OCI-LY3 (cell line): ENCODE results near the gene SHC2.
"Not testable (repeated sequence)": the region's sequence is repeated elsewhere in the genome, so short reads cannot be mapped to it uniquely, and the experiment has no call there.

Experiments
- H2AFZ ChIP-seq: fragments of 200-600, 300-600 bp; shearing (Covaris generic); 2 replicates; pipeline ENCODE4 v1.6.0; 2014; ENCODE audit warnings: antibody characterized with exemption, low read depth, low read length
- H3K27ac ChIP-seq: fragments of 200-600, 300-600 bp; sonication (generic); 2 replicates; pipeline ENCODE4 v1.5.1; 2014; ENCODE audit warnings: mild to moderate bottlenecking, low read length, moderate library complexity, mixed read lengths
- H3K27me3 ChIP-seq: fragments of 200-600, 300-600 bp; sonication (generic); 2 replicates; pipeline ENCODE4 v1.6.1; 2014; ENCODE audit warnings: low read depth, low read length, mixed read lengths
- H3K36me3 ChIP-seq: fragments of 200-600, 300-600 bp; sonication (generic); replicated peaks from 2 replicates; pipeline ENCODE3; 2014; ENCODE audit warnings: low read depth, low read length, mixed read lengths
- H3K4me1 ChIP-seq: fragments of 300-600, 200-600 bp; sonication (generic); 2 replicates; pipeline ENCODE4 v1.6.1; 2014; ENCODE audit warnings: low read length, mixed read lengths
- H3K4me2 ChIP-seq: fragments of 200-600, 300-600 bp; sonication (generic); 2 replicates; pipeline ENCODE4 v1.6.1; 2014; ENCODE audit warnings: low read length, mixed read lengths
- H3K4me3 ChIP-seq: fragments of 300-600, 200-600 bp; sonication (generic); 2 replicates; pipeline ENCODE4 v1.5.1; 2014; ENCODE audit warnings: antibody characterized with exemption, mild to moderate bottlenecking, low read length, moderate library complexity
- H3K79me2 ChIP-seq: fragments of 300-600, 200-600 bp; shearing (Covaris generic); 2 replicates; pipeline ENCODE4 v1.6.1; 2014; ENCODE audit warnings: mild to moderate bottlenecking, low read length, mixed read lengths
- H3K9ac ChIP-seq: fragments of 300-600, 200-600 bp; shearing (Covaris generic); 2 replicates; pipeline ENCODE4 v1.6.0; 2014; ENCODE audit warnings: mild to moderate bottlenecking, low read length, moderate library complexity
- H3K9me3 ChIP-seq: fragments of 200-600, 300-600 bp; shearing (Covaris generic); 2 replicates; pipeline ENCODE4 v1.6.1; 2014; ENCODE audit warnings: low read length, mixed read lengths; ENCODE audit not compliant: insufficient read depth
- H4K20me1 ChIP-seq: fragments of 200-600, 300-600 bp; sonication (generic); 2 replicates; pipeline ENCODE4 v1.6.1; 2016; ENCODE audit warnings: low read length, mixed read lengths; ENCODE audit not compliant: insufficient read depth
- CTCF ChIP-seq: fragments of 200-600, 300-600 bp; sonication (generic); IDR thresholded peaks from 2 replicates; pipeline ENCODE4 v1.5.1; 2014; ENCODE audit warnings: antibody characterized with exemption, low read length, low read depth
- EZH2phosphoT487 ChIP-seq: fragments of 200-600 bp; shearing (Covaris generic); IDR thresholded peaks from 2 replicates; pipeline ENCODE4 v1.6.1; 2018; ENCODE audit warnings: antibody characterized with exemption, mixed run types, low read depth

The SHC2 gene

GRCh38 chr19:423691-424466 lies 37.0 kb downstream of the SHC2 start:
- H3K4me1 ChIP-seq, result no peaks in the 10 kb centered on the region
- H3K79me2 ChIP-seq, result no peaks in the 10 kb centered on the region
- H3K4me2 ChIP-seq, result no peak overlapping the region
- H3K36me3 ChIP-seq, result no peaks in the 10 kb centered on the region
- H3K27ac ChIP-seq, result no peak overlapping the region
- H3K27me3 ChIP-seq, result no peaks in the 10 kb centered on the region
- no peak overlapping the region for H3K4me3 ChIP-seq
- H3K9me3 ChIP-seq, result no peaks in the 10 kb centered on the region
- H4K20me1 ChIP-seq, result no peaks in the 10 kb centered on the region
- TF ChIP-seq EZH2phosphoT487, result no peak
- no peak for TF ChIP-seq CTCF
- H2AFZ ChIP-seq, result no peak overlapping the region
- no peak overlapping the region for H3K9ac ChIP-seq

GRCh38 chr19:422917-423226 lies 38.0 kb downstream of the SHC2 start:
- H3K9me3 ChIP-seq, H3K36me3 ChIP-seq, H4K20me1 ChIP-seq, H3K9ac ChIP-seq, H3K27me3 ChIP-seq, H2AFZ ChIP-seq, H3K4me1 ChIP-seq, H3K4me3 ChIP-seq, H3K79me2 ChIP-seq, H3K4me2 ChIP-seq, H3K27ac ChIP-seq: not testable (repeated sequence)

GRCh38 chr19:422213-422916 lies 38.5 kb downstream of the SHC2 start:
- Histone ChIP-seq H3K27ac (no peak overlapping the region), H4K20me1 (no peaks in the 10 kb centered on the region), H3K9ac (no peak overlapping the region), H3K4me2 (no peak overlapping the region), H3K4me3 (no peak overlapping the region), H2AFZ (no peak overlapping the region), H3K79me2 (no peaks in the 10 kb centered on the region), H3K4me1 (no peaks in the 10 kb centered on the region), H3K36me3 (no peaks in the 10 kb centered on the region), H3K27me3 (no peaks in the 10 kb centered on the region), H3K9me3 (no peaks in the 10 kb centered on the region)
- TF ChIP-seq CTCF (no peak), EZH2phosphoT487 (no peak)

- Histone ChIP-seq H3K27me3 (no peaks in the 10 kb centered on the region), H3K9ac (no peak overlapping the region), H2AFZ (no peak overlapping the region), H3K36me3 (no peaks in the 10 kb centered on the region), H3K4me3 (no peak overlapping the region), H3K79me2 (no peaks in the 10 kb centered on the region), H3K9me3 (no peaks in the 10 kb centered on the region), H3K4me2 (no peak overlapping the region), H3K4me1 (no peaks in the 10 kb centered on the region), H3K27ac (no peak overlapping the region), H4K20me1 (no peaks in the 10 kb centered on the region)
- no peak for TF ChIP-seq CTCF
- TF ChIP-seq EZH2phosphoT487, result no peak
Observed at GRCh38 chr19:419721-420515, 40.9 kb downstream of the SHC2 start.
